Measurements from ENCODE around the gene BOLA1. TPM values are rescaled to one million over a fixed set of nuclear protein-coding genes. Genes with fewer than 3 reads are reported as not detected.

The BOLA1 gene
- total RNA-seq, 1 donor from 2014 or later: 12.1 TPM

- H3K27ac Mint-ChIP-seq: no peak overlapping the region
- no peaks in the 10 kb centered on the region for H3K36me3 Mint-ChIP-seq (ENCODE audit: insufficient read depth)
- no peak overlapping the region for H3K4me3 Mint-ChIP-seq (ENCODE audit: low read depth)
- H3K4me1 Mint-ChIP-seq (ENCODE audit: low read depth): no peaks in the 10 kb centered on the region
- no peaks in the 10 kb centered on the region for H3K9me3 Mint-ChIP-seq (ENCODE audit: low read depth)
- no peak for TF ChIP-seq CTCF (IDR thresholded peaks at IDR 0.05; ENCODE audit: unreplicated experiment)
- H3K27me3 Mint-ChIP-seq: no peaks in the 10 kb centered on the region
- no peak for DNase-seq (ENCODE audit: low spot score, unreplicated experiment)
Measured at GRCh38 chr1:149877211-149877946, 22.0 kb upstream of the BOLA1 start.

GRCh38 chr1:149879556-149879955, 19.8 kb upstream of the BOLA1 start:
- no peak overlapping the region for H3K27ac Mint-ChIP-seq
- no peak overlapping the region for H3K4me3 Mint-ChIP-seq (ENCODE audit: low read depth)
- H3K36me3 Mint-ChIP-seq (ENCODE audit: insufficient read depth): no peaks in the 10 kb centered on the region
- H3K4me1 Mint-ChIP-seq (ENCODE audit: low read depth): no peaks in the 10 kb centered on the region
- TF ChIP-seq CTCF (IDR thresholded peaks at IDR 0.05; ENCODE audit: unreplicated experiment): no peak
- no peak for DNase-seq (ENCODE audit: low spot score, unreplicated experiment)
- no peaks in the 10 kb centered on the region for H3K27me3 Mint-ChIP-seq
- H3K9me3 Mint-ChIP-seq (ENCODE audit: low read depth): no peaks in the 10 kb centered on the region

- Mint-ChIP-seq H3K27me3 (no peaks in the 10 kb centered on the region), H3K27ac (no peak overlapping the region), H3K4me3 (ENCODE audit: low read depth) (no peak overlapping the region), H3K36me3 (ENCODE audit: insufficient read depth) (no peaks in the 10 kb centered on the region), H3K9me3 (ENCODE audit: low read depth) (no peaks in the 10 kb centered on the region), H3K4me1 (ENCODE audit: low read depth) (no peaks in the 10 kb centered on the region)
- DNase-seq (ENCODE audit: low spot score, unreplicated experiment): no peak
- no peak for TF ChIP-seq CTCF (IDR thresholded peaks at IDR 0.05; ENCODE audit: unreplicated experiment)
Measured at GRCh38 chr1:149881876-149882275, 17.5 kb upstream of the BOLA1 start.

- no peak for DNase-seq (ENCODE audit: low spot score, unreplicated experiment)
- peak overlapping the region; percentile 72 for H3K27ac Mint-ChIP-seq
- H3K4me3 Mint-ChIP-seq (ENCODE audit: low read depth): peak overlapping the region; percentile 16
- H3K27me3 Mint-ChIP-seq: no peaks in the 10 kb centered on the region
- H3K4me1 Mint-ChIP-seq (ENCODE audit: low read depth): no peaks in the 10 kb centered on the region
- no peaks in the 10 kb centered on the region for H3K36me3 Mint-ChIP-seq (ENCODE audit: insufficient read depth)
- TF ChIP-seq CTCF (IDR thresholded peaks at IDR 0.05; ENCODE audit: unreplicated experiment): no peak
- H3K9me3 Mint-ChIP-seq (ENCODE audit: low read depth): no peaks in the 10 kb centered on the region
Measured at GRCh38 chr1:149883598-149884247, 15.6 kb upstream of the BOLA1 start.

- H3K4me3 Mint-ChIP-seq (ENCODE audit: low read depth): no peak overlapping the region
- no peaks in the 10 kb centered on the region for H3K9me3 Mint-ChIP-seq (ENCODE audit: low read depth)
- H3K4me1 Mint-ChIP-seq (ENCODE audit: low read depth): peaks cover 1% of the 10 kb centered on the region
- H3K36me3 Mint-ChIP-seq (ENCODE audit: insufficient read depth): no peaks in the 10 kb centered on the region
- no peak overlapping the region for H3K27ac Mint-ChIP-seq
- no peak for TF ChIP-seq CTCF (IDR thresholded peaks at IDR 0.05; ENCODE audit: unreplicated experiment)
- no peaks in the 10 kb centered on the region for H3K27me3 Mint-ChIP-seq
- no peak for DNase-seq (ENCODE audit: low spot score, unreplicated experiment)
Measured at GRCh38 chr1:149884433-149885338, 14.7 kb upstream of the BOLA1 start.
